Loucy (cell line): ENCODE results near the gene SPTY2D1.

Experiments used
- EZH2phosphoT487 ChIP-seq: fragments of 200-600 bp; IDR thresholded peaks from 2 replicates; pipeline ENCODE4 v1.6.1; 2018; ENCODE audit warnings: antibody characterized with exemption, mild to moderate bottlenecking, moderate library complexity, borderline replicate concordance
- TF ChIP-seq, protein P1 (sequence below): fragments of 200-600 bp; sonication (generic); conservative IDR thresholded peaks from 2 replicates; pipeline ENCODE4 v1.5.1; 2014; ENCODE audit warnings: mild to moderate bottlenecking, antibody characterized with exemption, low read length

DNA sequence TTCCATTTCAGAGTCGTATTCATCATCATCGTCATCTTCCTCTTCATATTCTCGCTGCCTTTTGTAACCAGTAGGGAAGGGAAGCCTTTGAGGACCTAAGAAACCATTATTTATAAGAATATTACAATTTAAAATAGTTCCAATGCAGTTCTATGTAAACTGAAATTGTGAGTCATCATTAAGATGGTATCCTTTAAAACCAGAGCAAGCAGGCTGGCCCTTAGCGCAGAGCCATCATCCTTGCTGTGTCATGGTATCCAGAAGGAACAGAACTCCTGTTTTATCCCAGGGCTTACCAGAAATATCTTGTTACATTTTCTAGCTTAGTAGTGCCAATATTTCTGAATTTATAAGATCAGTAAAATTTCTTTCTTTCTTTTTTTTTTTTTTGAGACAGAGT lies 21.7 kb downstream of the SPTY2D1 start:
- no peak for TF ChIP-seq EZH2phosphoT487
- TF ChIP-seq, protein P1, sequence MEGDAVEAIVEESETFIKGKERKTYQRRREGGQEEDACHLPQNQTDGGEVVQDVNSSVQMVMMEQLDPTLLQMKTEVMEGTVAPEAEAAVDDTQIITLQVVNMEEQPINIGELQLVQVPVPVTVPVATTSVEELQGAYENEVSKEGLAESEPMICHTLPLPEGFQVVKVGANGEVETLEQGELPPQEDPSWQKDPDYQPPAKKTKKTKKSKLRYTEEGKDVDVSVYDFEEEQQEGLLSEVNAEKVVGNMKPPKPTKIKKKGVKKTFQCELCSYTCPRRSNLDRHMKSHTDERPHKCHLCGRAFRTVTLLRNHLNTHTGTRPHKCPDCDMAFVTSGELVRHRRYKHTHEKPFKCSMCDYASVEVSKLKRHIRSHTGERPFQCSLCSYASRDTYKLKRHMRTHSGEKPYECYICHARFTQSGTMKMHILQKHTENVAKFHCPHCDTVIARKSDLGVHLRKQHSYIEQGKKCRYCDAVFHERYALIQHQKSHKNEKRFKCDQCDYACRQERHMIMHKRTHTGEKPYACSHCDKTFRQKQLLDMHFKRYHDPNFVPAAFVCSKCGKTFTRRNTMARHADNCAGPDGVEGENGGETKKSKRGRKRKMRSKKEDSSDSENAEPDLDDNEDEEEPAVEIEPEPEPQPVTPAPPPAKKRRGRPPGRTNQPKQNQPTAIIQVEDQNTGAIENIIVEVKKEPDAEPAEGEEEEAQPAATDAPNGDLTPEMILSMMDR = no peak
